IMR-90 (cell line): Measurements from ENCODE around the gene LRRC36. TPM values are rescaled to one million over a fixed set of nuclear protein-coding genes. Genes with fewer than 3 reads are reported as not detected.

ENCODE experiments used
- ATAC-seq: fragments of 200-7000 bp; cut with Tn5 transposase; 2 replicates; pipeline ENCODE4 v1.9.1; 2020; ENCODE audit warnings: low read depth, mild to moderate bottlenecking, moderate library complexity
- BruUV-seq: library from RNA; stranded (reverse); fragments of 400-500 nt; replicated peaks from 2 replicates; lab custom pipeline; 2021; lab: Mats Ljungman, UMichigan
- CTCF ChIA-PET: fragments of 300-600 bp; formaldehyde crosslinking; extraction: SDS; loops from one replicate; lab custom pipeline; 2021; ENCODE audit warnings: antibody characterized with exemption; lab: Yijun Ruan, JAX
- POLR2A ChIA-PET: fragments of 300-600 bp; sonication (Branson Sonifier 250); formaldehyde crosslinking; loops from one replicate; lab custom pipeline; 2022; ENCODE audit warnings: antibody characterized with exemption; ENCODE audit not compliant: unreplicated experiment; lab: Charles Lee
- DNase-seq: peaks from one replicate; pipeline ENCODE4 v3.0.0; 2013
- H2AFZ ChIP-seq: replicated peaks from 2 replicates; pipeline ENCODE3; 2013; ENCODE audit warnings: low read length, mild to moderate bottlenecking; ENCODE audit not compliant: poor library complexity
- H2AK5ac ChIP-seq: 2 replicates; pipeline ENCODE4 v1.6.1; 2013; ENCODE audit warnings: low read depth, low read length, inconsistent platforms
- H2AK9ac ChIP-seq: replicated peaks from 2 replicates; pipeline ENCODE3; 2013; ENCODE audit warnings: mild to moderate bottlenecking, low read depth, low read length, moderate library complexity; ENCODE audit not compliant: poor library complexity
- H2BK120ac ChIP-seq: 2 replicates; pipeline ENCODE4 v1.6.1; 2013; ENCODE audit warnings: low read depth, low read length, inconsistent platforms
- H2BK15ac ChIP-seq: 3 replicates; pipeline ENCODE4 v1.6.1; 2013; ENCODE audit warnings: low read depth, low read length, inconsistent platforms
- H2BK20ac ChIP-seq: 2 replicates; pipeline ENCODE4 v1.6.1; 2013; ENCODE audit warnings: low read depth, mild to moderate bottlenecking, inconsistent platforms, low read length, moderate library complexity
- H2BK5ac ChIP-seq: 2 replicates; pipeline ENCODE4 v1.6.1; 2013; ENCODE audit warnings: mild to moderate bottlenecking, low read depth, low read length, inconsistent platforms; ENCODE audit not compliant: poor library complexity, severe bottlenecking
- H3K14ac ChIP-seq: replicated peaks from 2 replicates; pipeline ENCODE4 v1.6.1; 2013; ENCODE audit warnings: low read depth, low read length, inconsistent platforms
- H3K18ac ChIP-seq: 2 replicates; pipeline ENCODE4 v1.6.1; 2013; ENCODE audit warnings: low read depth, low read length, control low read depth
- H3K23ac ChIP-seq: 2 replicates; pipeline ENCODE4 v1.6.1; 2013; ENCODE audit warnings: low read depth, low read length, inconsistent platforms
- H3K27ac ChIP-seq: 2 replicates; pipeline ENCODE4 v1.5.1; 2013; ENCODE audit warnings: mild to moderate bottlenecking, control low read depth, low read length; ENCODE audit not compliant: insufficient read depth
- H3K27me3 ChIP-seq: 2 replicates; pipeline ENCODE4 v1.6.1; 2013; ENCODE audit warnings: low read length; ENCODE audit not compliant: control insufficient read depth, insufficient read depth
- H3K36me3 ChIP-seq: 2 replicates; pipeline ENCODE4 v1.6.1; 2013; ENCODE audit warnings: low read length, mixed read lengths; ENCODE audit not compliant: control insufficient read depth, insufficient read depth
- H3K4ac ChIP-seq: 2 replicates; pipeline ENCODE4 v1.6.1; 2013; ENCODE audit warnings: low read depth, low read length, inconsistent platforms
- H3K4me1 ChIP-seq: 2 replicates; pipeline ENCODE4 v1.6.1; 2013; ENCODE audit warnings: low read length, mixed read lengths; ENCODE audit not compliant: control insufficient read depth, insufficient read depth
- H3K4me2 ChIP-seq: 2 replicates; pipeline ENCODE4 v1.6.1; 2013; ENCODE audit warnings: low read depth, mild to moderate bottlenecking, control low read depth, low read length, moderate library complexity
- H3K4me3 ChIP-seq: 2 replicates; pipeline ENCODE4 v1.5.1; 2013; ENCODE audit warnings: low read depth, mild to moderate bottlenecking, control low read depth, low read length, moderate library complexity; ENCODE audit not compliant: insufficient read depth
- H3K56ac ChIP-seq: 2 replicates; pipeline ENCODE4 v1.6.1; 2013; ENCODE audit warnings: low read length, inconsistent platforms; ENCODE audit not compliant: insufficient read depth; ENCODE audit errors: extremely low read depth
- H3K79me1 ChIP-seq, 2 experiments: 2 replicates each; pipeline ENCODE4 v1.6.1; 2013; ENCODE audit warnings: low read length in 2 of 2, inconsistent platforms in 1 of 2, low read depth in 1 of 2
- H3K9ac ChIP-seq: 2 replicates; pipeline ENCODE4 v1.6.1; 2013; ENCODE audit warnings: low read depth, low read length, control low read depth
- H3K9me1 ChIP-seq: 2 replicates; pipeline ENCODE4 v1.6.1; 2013; ENCODE audit warnings: low read length, inconsistent platforms; ENCODE audit not compliant: insufficient read depth
- H3K9me3 ChIP-seq: 2 replicates; pipeline ENCODE4 v1.6.1; 2013; ENCODE audit warnings: low read length; ENCODE audit not compliant: control insufficient read depth, insufficient read depth
- H4K20me1 ChIP-seq: 2 replicates; pipeline ENCODE4 v1.6.1; 2013; ENCODE audit warnings: low read length, inconsistent platforms; ENCODE audit not compliant: insufficient read depth
- H4K5ac ChIP-seq: 2 replicates; pipeline ENCODE4 v1.6.1; 2013; ENCODE audit warnings: mild to moderate bottlenecking, low read depth, low read length, control low read depth
- H4K8ac ChIP-seq, 2 experiments: 2 replicates each; pipeline ENCODE4 v1.6.1; 2013; ENCODE audit warnings: low read depth in 2 of 2, low read length in 2 of 2, control low read depth in 1 of 2, inconsistent platforms in 1 of 2
- H4K91ac ChIP-seq: 2 replicates; pipeline ENCODE4 v1.6.1; 2013; ENCODE audit warnings: low read depth, low read length, inconsistent platforms; ENCODE audit not compliant: insufficient read depth
- MAZ ChIP-seq: IDR thresholded peaks from 2 replicates; pipeline ENCODE4 v1.6.1; 2012; ENCODE audit warnings: low read depth, mild to moderate bottlenecking, low read length, improper control_type of control experiment, moderate library complexity, borderline replicate concordance
- RAD21 ChIP-seq: IDR thresholded peaks from 2 replicates; pipeline ENCODE4 v1.6.1; 2012; ENCODE audit warnings: low read length, improper control_type of control experiment
- WGBS, 2 experiments: methylation state at CpG; one replicate each; pipeline versions ENCODE4 v1.1.5 to v1.1.7; 2013; ENCODE audit warnings: missing lambda C conversion rate in 2 of 2; ENCODE audit not compliant: insufficient read length in 1 of 2; ENCODE audit errors: extremely low coverage in 2 of 2; 5-methylcytosine and 5-hydroxymethylcytosine counted together
- dilution Hi-C: fragments of 300-500 bp; cut with HindIII; formaldehyde crosslinking; loops from one replicate; pipeline ENCODE4 v1.14.3; 2018; ENCODE audit warnings: low sequenced_read_pairs; ENCODE audit not compliant: unreplicated experiment
- in situ Hi-C: fragments of 300-500 bp; cut with MboI; formaldehyde crosslinking; loops from 3 replicates; pipeline ENCODE4 v1.14.3; 2019; ENCODE audit warnings: low sequenced_read_pairs, inconsistent platforms, mixed read lengths
- intact Hi-C: fragments of 100-400 bp; cut with micrococcal nuclease; formaldehyde crosslinking; loops from 2 replicates; pipeline ENCODE4 v1.10.0; 2022
- polyA plus RNA-seq, 3 experiments: library from polyadenylated mRNA; depleted of rRNA; stranded (reverse); fragments of >200 nt; gene quantifications; 2 replicates each; pipeline ENCODE4 v1.2.3, GENCODE V29; 2012; ENCODE audit warnings: low replicate concordance in 1 of 3
- total RNA-seq: library from RNA; depleted of rRNA; stranded (reverse); fragments of >200 nt; gene quantifications from 2 replicates; pipeline ENCODE4 v1.2.3, GENCODE V29; 2012

LRRC36 gene
- total and polyA plus RNA-seq, 2 of the 4 experiments (the other 2 are of a cell fraction), result 0.18 to 0.29 TPM

GRCh38 chr16:67396159-67397035, 69.8 kb downstream of the LRRC36 start:
- no peak overlapping the region for H3K14ac ChIP-seq
- H3K23ac ChIP-seq, result no peak overlapping the region
- H3K56ac ChIP-seq, result no peak overlapping the region
- no peak overlapping the region for H2BK20ac ChIP-seq
- H3K27me3 ChIP-seq, result no peaks in the 10 kb centered on the region
- CTCF ChIA-PET, result interaction anchor here (0.8 kb wide), 1 partner anchor 136 kb away, joined by 3 read pairs; no protein-coding TSS in a partner anchor
- H3K9ac ChIP-seq, result no peak overlapping the region
- H3K27ac ChIP-seq, result no peak overlapping the region
- H3K36me3 ChIP-seq, result no peaks in the 10 kb centered on the region
- H4K8ac ChIP-seq, result peak overlapping the region in 1 of 2 experiments; percentile 14; a peak in 1 of 4 replicates
- 25% methylated on average over 16 of the region's 31 CpGs; no CpG with 5 or more reads in 1 of the 2 experiments for WGBS, 2 experiments
- no peak overlapping the region for H2BK5ac ChIP-seq
- peak; percentile 78 for DNase-seq
- POLR2A ChIA-PET, result no interaction called here
- no peak overlapping the region for H3K4me2 ChIP-seq
- intact Hi-C loops (no loop called here), in situ Hi-C loops (no loop called here), dilution Hi-C loops (no loop called here)
- peak overlapping the region; percentile 39 for H3K4ac ChIP-seq
- H2AK9ac ChIP-seq, result peak overlapping the region; percentile 75
- no peak overlapping the region for H2BK15ac ChIP-seq
- no peak overlapping the region for H4K5ac ChIP-seq
- peak; percentile 35 for ATAC-seq
- no peaks in the 10 kb centered on the region for H4K20me1 ChIP-seq
- H3K4me1 ChIP-seq, result peaks cover 16% of the 10 kb centered on the region
- H2AFZ ChIP-seq, result peak overlapping the region; percentile 79
- no peaks in the 10 kb centered on the region for H3K79me1 ChIP-seq
- H3K4me3 ChIP-seq, result no peak overlapping the region
- H3K9me3 ChIP-seq, result no peaks in the 10 kb centered on the region
- no peak overlapping the region; the same call in 1 of the 2 replicates for H2BK120ac ChIP-seq
- no TSS peak for BruUV-seq
- no peak overlapping the region; the same call in 1 of the 2 replicates for H4K91ac ChIP-seq
- H3K18ac ChIP-seq, result no peak overlapping the region
- H3K9me1 ChIP-seq, result peaks cover 5% of the 10 kb centered on the region; the same call in 1 of the 2 replicates
- TF ChIP-seq RAD21 (no peak), MAZ (peak; percentile 98)
- peak overlapping the region; percentile 45; the same call in 1 of the 2 replicates for H2AK5ac ChIP-seq
